Naive thymus-derived CD8-positive, alpha-beta T cell (primary cell): ENCODE results near the gene THAP3. TPM values are rescaled to one million over a fixed set of nuclear protein-coding genes. Genes with fewer than 3 reads are reported as not detected.

ENCODE experiments used
- ATAC-seq, 2 donors: fragments of 150-1000 bp; cut with Tn5 transposase in 1 of 2; sonication (Bioruptor Pico), chemical (Tn5 transposase) in 1 of 2; 1 replicate in 1 of 2; 2 replicates in 1 of 2; pipeline ENCODE4 v1.10.0; 2021; ENCODE audit warnings: mild to moderate bottlenecking in 2 of 2, moderate library complexity in 2 of 2
- POLR2A ChIA-PET: fragments of 350-600 bp; sonication (Branson Sonifier 250); formaldehyde crosslinking; loops from one replicate; lab custom pipeline; 2021; ENCODE audit warnings: antibody characterized with exemption; lab: Charles Lee
- DNase-seq, 10 donors: peaks; one replicate each; pipeline versions ENCODE4 v3.0.0 to v3.0.0-alpha.2; 2020 to 2022
- H3K27ac Mint-ChIP-seq, 10 donors: one replicate each; pipeline ENCODE4 v1.8.0; 2020 to 2022; ENCODE audit warnings: mild to moderate bottlenecking in 10 of 10, mixed read lengths in 10 of 10, moderate library complexity in 4 of 10, inconsistent platforms in 1 of 10
- H3K27me3 Mint-ChIP-seq, 5 donors: one replicate each; pipeline ENCODE4 v1.8.0; 2021 to 2022; ENCODE audit warnings: mixed read lengths in 5 of 5
- H3K36me3 Mint-ChIP-seq, 3 donors: one replicate each; pipeline ENCODE4 v1.8.0; 2020 to 2022; ENCODE audit warnings: mixed read lengths in 3 of 3, mild to moderate bottlenecking in 2 of 3, inconsistent platforms in 1 of 3
- H3K4me1 Mint-ChIP-seq, 4 donors: one replicate each; pipeline ENCODE4 v1.8.0; 2021 to 2022; ENCODE audit warnings: mixed read lengths in 4 of 4
- H3K4me3 Mint-ChIP-seq, 10 donors: one replicate each; pipeline ENCODE4 v1.8.0; 2020 to 2022; ENCODE audit warnings: mild to moderate bottlenecking in 10 of 10, mixed read lengths in 10 of 10, moderate library complexity in 6 of 10, inconsistent platforms in 1 of 10
- H3K9me3 Mint-ChIP-seq, 9 donors: one replicate each; pipeline ENCODE4 v1.8.0; 2020 to 2022; ENCODE audit warnings: mixed read lengths in 9 of 9, mild to moderate bottlenecking in 3 of 9, inconsistent platforms in 1 of 9, moderate library complexity in 1 of 9
- polyA plus RNA-seq, 3 donors: library from polyadenylated mRNA; unstranded; fragments of 300-500 nt; fragmentation: Illumina TruSeq; gene quantifications; one replicate each; pipeline ENCODE4 v1.2.3, GENCODE V29; 2021
- total RNA-seq, 8 experiments: library from RNA in 2 of 8; stranded (reverse) in 2 of 8; gene quantifications; one replicate each; pipeline ENCODE4 v1.2.3 and lab custom pipeline; 2021 to 2026

The THAP3 gene, protein sequence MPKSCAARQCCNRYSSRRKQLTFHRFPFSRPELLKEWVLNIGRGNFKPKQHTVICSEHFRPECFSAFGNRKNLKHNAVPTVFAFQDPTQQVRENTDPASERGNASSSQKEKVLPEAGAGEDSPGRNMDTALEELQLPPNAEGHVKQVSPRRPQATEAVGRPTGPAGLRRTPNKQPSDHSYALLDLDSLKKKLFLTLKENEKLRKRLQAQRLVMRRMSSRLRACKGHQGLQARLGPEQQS
- 10 to 100 TPM; 28.7 to 30.7 TPM for total RNA-seq
- polyA plus RNA-seq: 10 to 100 TPM; 20.1 to 26.5 (median 25.4) TPM
- total RNA-seq (lab: John Stamatoyannopoulos, UW): 4.4 to 28.4 (median 17.0) reads per million in 6 experiments

- Mint-ChIP-seq H3K27ac (peak within 1 kb of the TSS; percentile 60 to 94 (median 89)), H3K4me1 (peaks cover 17 to 37% (median 34%) of the 10 kb centered on the region in 4 donors), H3K27me3 (no peaks in the 10 kb centered on the region), H3K36me3 (peaks cover 0 to 48% (median 5%) of the 10 kb centered on the region in 3 donors), H3K9me3 (no peaks in the 10 kb centered on the region), H3K4me3 (peak within 1 kb of the TSS; percentile 82 to 92 (median 90))
- peak; percentile 82 to 94 (median 86) for DNase-seq
- peak; percentile 95 to 96 for ATAC-seq
- POLR2A ChIA-PET: interaction anchor here (0.8 to 8.2 kb wide), 6 partner anchors 9 to 45 kb away, joined by 3 to 91 read pairs (median 4); partner anchors contain the start of genes KLHL21 and ZBTB48
These were observed at the start of gene THAP3 for GRCh38 chr1:6624710-6625583. THAP3 (plus strand) TSS chr1:6624868; CDS start chr1:6625219, 351 bp downstream.

- no peak for DNase-seq
- POLR2A ChIA-PET: interaction anchor here (0.8 to 8.7 kb wide), 3 partner anchors 24 to 29 kb away, joined by 3 to 145 read pairs (median 3); partner anchors contain the start of gene KLHL21
- Mint-ChIP-seq H3K4me3 (peak overlapping the region in 2 of 10 donors; percentile 8 to 45), H3K27ac (peak overlapping the region in 5 of 10 donors; percentile 1 to 99 (median 90)), H3K4me1 (peaks cover 7 to 41% (median 37%) of the 10 kb centered on the region in 4 donors), H3K36me3 (peaks cover 0 to 4% (median 0%) of the 10 kb centered on the region in 3 donors), H3K27me3 (no peaks in the 10 kb centered on the region), H3K9me3 (no peaks in the 10 kb centered on the region)
- no peak for ATAC-seq
These were observed 46.7 kb upstream of the THAP3 start for GRCh38 chr1:6577831-6578525.

GRCh38 chr1:6578624-6579373 lies 45.9 kb upstream of the THAP3 start:
- H3K9me3 Mint-ChIP-seq: no peaks in the 10 kb centered on the region
- peak overlapping the region; percentile 91 to 99 (median 96) for H3K4me3 Mint-ChIP-seq
- H3K27ac Mint-ChIP-seq: peak overlapping the region; percentile 88 to 99 (median 97)
- ATAC-seq (no peak), DNase-seq (no peak)
- peaks cover 0 to 4% (median 0%) of the 10 kb centered on the region in 3 donors for H3K36me3 Mint-ChIP-seq
- no peaks in the 10 kb centered on the region for H3K27me3 Mint-ChIP-seq
- peaks cover 7 to 41% (median 37%) of the 10 kb centered on the region in 4 donors for H3K4me1 Mint-ChIP-seq
- POLR2A ChIA-PET: interaction anchor here (1.0 to 8.7 kb wide), 4 partner anchors 23 to 47 kb away, joined by 3 to 145 read pairs (median 11); partner anchors contain the start of genes KLHL21, NOL9, TAS1R1 and THAP3

DNA sequence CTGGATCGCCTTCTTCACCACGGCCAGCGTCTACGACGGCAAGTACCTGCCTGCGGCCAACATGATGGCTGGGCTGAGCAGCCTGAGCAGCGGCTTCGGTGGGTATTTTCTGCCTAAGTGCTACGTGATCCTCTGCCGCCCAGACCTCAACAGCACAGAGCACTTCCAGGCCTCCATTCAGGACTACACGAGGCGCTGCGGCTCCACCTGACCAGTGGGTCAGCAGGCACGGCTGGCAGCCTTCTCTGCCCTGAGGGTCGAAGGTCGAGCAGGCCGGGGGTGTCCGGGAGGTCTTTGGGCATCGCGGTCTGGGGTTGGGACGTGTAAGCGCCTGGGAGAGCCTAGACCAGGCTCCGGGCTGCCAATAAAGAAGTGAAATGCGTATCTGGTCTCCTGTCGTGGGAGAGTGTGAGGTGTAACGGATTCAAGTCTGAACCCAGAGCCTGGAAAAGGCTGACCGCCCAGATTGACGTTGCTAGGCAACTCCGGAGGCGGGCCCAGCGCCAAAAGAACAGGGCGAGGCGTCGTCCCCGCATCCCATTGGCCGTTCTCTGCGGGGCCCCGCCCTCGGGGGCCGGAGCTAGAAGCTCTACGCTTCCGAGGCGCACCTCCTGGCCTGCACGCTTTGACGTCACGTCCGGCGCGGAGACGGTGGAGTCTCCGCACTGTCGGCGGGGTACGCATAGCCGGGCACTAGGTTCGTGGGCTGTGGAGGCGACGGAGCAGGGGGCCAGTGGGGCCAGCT lies 45.1 kb upstream of the THAP3 start, which contains the start of gene ZBTB48:
TSS of gene ZBTB48 (plus strand) at position 621 of the 745 bp plus-strand sequence. CDS start 616 bp downstream, outside the sequence.
- Mint-ChIP-seq H3K27ac (peak within 1 kb of the TSS; percentile 88 to 99 (median 97)), H3K36me3 (peaks cover 0 to 4% (median 0%) of the 10 kb centered on the region in 3 donors), H3K9me3 (no peaks in the 10 kb centered on the region), H3K4me1 (peaks cover 9 to 44% (median 39%) of the 10 kb centered on the region in 4 donors), H3K4me3 (peak within 1 kb of the TSS; percentile 91 to 99 (median 96)), H3K27me3 (no peaks in the 10 kb centered on the region)
- ATAC-seq (peak; percentile 97 to 98), DNase-seq (peak; percentile 93 to 98 (median 95))
- POLR2A ChIA-PET: interaction anchor here (0.6 to 8.7 kb wide), 13 partner anchors 10 to 1595 kb away, joined by 3 to 145 read pairs (median 6); partner anchors contain the start of genes CAMTA1, KLHL21, NOL9 and PHF13

GRCh38 chr1:6580119-6580592 lies 44.5 kb upstream of the THAP3 start:
- Mint-ChIP-seq H3K4me1 (peaks cover 14 to 50% (median 46%) of the 10 kb centered on the region in 4 donors), H3K4me3 (peak overlapping the region; percentile 91 to 99 (median 96)), H3K9me3 (no peaks in the 10 kb centered on the region), H3K36me3 (peaks cover 0 to 4% (median 0%) of the 10 kb centered on the region in 3 donors), H3K27me3 (no peaks in the 10 kb centered on the region), H3K27ac (peak overlapping the region; percentile 88 to 99 (median 97))
- POLR2A ChIA-PET: interaction anchor here (0.6 to 8.7 kb wide), 16 partner anchors 9 to 1595 kb away, joined by 3 to 145 read pairs (median 4); partner anchors contain the start of genes CAMTA1, KLHL21, NOL9 and PHF13
- DNase-seq (peak in 1 of 10 donors; percentile 6), ATAC-seq (peak in 1 of 2 donors; percentile 37)

GRCh38 chr1:6580593-6581409 lies 43.9 kb upstream of the THAP3 start:
- Mint-ChIP-seq H3K4me1 (peaks cover 14 to 52% (median 48%) of the 10 kb centered on the region in 4 donors), H3K9me3 (no peaks in the 10 kb centered on the region), H3K27ac (peak overlapping the region; percentile 84 to 99 (median 96)), H3K36me3 (peaks cover 0 to 4% (median 0%) of the 10 kb centered on the region in 3 donors), H3K27me3 (no peaks in the 10 kb centered on the region), H3K4me3 (peak overlapping the region; percentile 91 to 99 (median 96))
- DNase-seq (no peak), ATAC-seq (no peak)
- POLR2A ChIA-PET: interaction anchor here (0.6 to 8.7 kb wide), 11 partner anchors 8 to 95 kb away, joined by 3 to 145 read pairs (median 6); partner anchors contain the start of genes KLHL21, NOL9, PHF13 and TAS1R1

- peak overlapping the region; percentile 70 to 99 (median 92) for H3K27ac Mint-ChIP-seq
- no peaks in the 10 kb centered on the region for H3K27me3 Mint-ChIP-seq
- peaks cover 14 to 52% (median 49%) of the 10 kb centered on the region in 4 donors for H3K4me1 Mint-ChIP-seq
- H3K9me3 Mint-ChIP-seq: no peaks in the 10 kb centered on the region
- ATAC-seq (no peak), DNase-seq (no peak)
- peak overlapping the region; percentile 36 to 99 (median 96) for H3K4me3 Mint-ChIP-seq
- H3K36me3 Mint-ChIP-seq: peaks cover 0 to 4% (median 0%) of the 10 kb centered on the region in 3 donors
- POLR2A ChIA-PET: interaction anchor here (0.7 to 8.7 kb wide), 5 partner anchors 20 to 52 kb away, joined by 3 to 145 read pairs (median 7); partner anchors contain the start of genes KLHL21, NOL9, TAS1R1 and THAP3
These were observed 42.9 kb upstream of the THAP3 start for GRCh38 chr1:6581561-6582305.

GRCh38 chr1:6582370-6582769 lies 42.3 kb upstream of the THAP3 start:
- Mint-ChIP-seq H3K36me3 (peaks cover 0 to 4% (median 0%) of the 10 kb centered on the region in 3 donors), H3K4me3 (peak overlapping the region in 9 of 10 donors; percentile 31 to 99 (median 96)), H3K27me3 (no peaks in the 10 kb centered on the region), H3K27ac (peak overlapping the region in 9 of 10 donors; percentile 65 to 89 (median 73)), H3K9me3 (no peaks in the 10 kb centered on the region), H3K4me1 (peaks cover 16 to 56% (median 50%) of the 10 kb centered on the region in 4 donors)
- POLR2A ChIA-PET: interaction anchor here (8.7 kb wide), 1 partner anchor 20 kb away, joined by 145 read pairs; the partner anchor contains the start of gene KLHL21
- DNase-seq: no peak
- no peak for ATAC-seq
